Neutrophil (primary cell): ENCODE data around the gene ABL1.

Experiments used
- H3K27ac ChIP-seq: fragments of 200-600 bp; sonication (generic); 2 replicates; pipeline ENCODE4 v1.5.1; 2016; ENCODE audit warnings: mild to moderate bottlenecking, moderate library complexity
- H3K27me3 ChIP-seq: fragments of 200-600 bp; sonication (generic); 2 replicates; pipeline ENCODE4 v1.6.0; 2016; ENCODE audit warnings: mild to moderate bottlenecking
- H3K36me3 ChIP-seq: fragments of 200-600 bp; sonication (generic); 2 replicates; pipeline ENCODE4 v1.5.1; 2017
- H3K4me1 ChIP-seq, 2 experiments: fragments of 200-600 bp in 1 of 2; sonication (generic) in 1 of 2; 1 replicate in 1 of 2; 2 replicates in 1 of 2; pipeline versions ENCODE4 v1.5.1 to v1.6.1; 2013 to 2016; ENCODE audit warnings: low read depth in 1 of 2, low read length in 1 of 2, mild to moderate bottlenecking in 1 of 2, moderate library complexity in 1 of 2; ENCODE audit not compliant: control insufficient read depth in 1 of 2, insufficient read depth in 1 of 2
- H3K4me3 ChIP-seq, 2 experiments: fragments of 200-600 bp in 1 of 2; sonication (generic) in 1 of 2; 1 replicate in 1 of 2; 2 replicates in 1 of 2; pipeline ENCODE4 v1.5.1; 2013 to 2016; ENCODE audit warnings: low read depth in 1 of 2, low read length in 1 of 2, mild to moderate bottlenecking in 1 of 2, moderate library complexity in 1 of 2
- H3K9me3 ChIP-seq: fragments of 200-600 bp; sonication (generic); 2 replicates; pipeline ENCODE4 v1.5.1; 2016
- TF ChIP-seq, protein P1 (sequence below): fragments of 200-600 bp; sonication (generic); IDR thresholded peaks from 2 replicates; pipeline ENCODE4 v1.5.1; 2016; ENCODE audit warnings: antibody characterized with exemption

ABL1 gene

DNA sequence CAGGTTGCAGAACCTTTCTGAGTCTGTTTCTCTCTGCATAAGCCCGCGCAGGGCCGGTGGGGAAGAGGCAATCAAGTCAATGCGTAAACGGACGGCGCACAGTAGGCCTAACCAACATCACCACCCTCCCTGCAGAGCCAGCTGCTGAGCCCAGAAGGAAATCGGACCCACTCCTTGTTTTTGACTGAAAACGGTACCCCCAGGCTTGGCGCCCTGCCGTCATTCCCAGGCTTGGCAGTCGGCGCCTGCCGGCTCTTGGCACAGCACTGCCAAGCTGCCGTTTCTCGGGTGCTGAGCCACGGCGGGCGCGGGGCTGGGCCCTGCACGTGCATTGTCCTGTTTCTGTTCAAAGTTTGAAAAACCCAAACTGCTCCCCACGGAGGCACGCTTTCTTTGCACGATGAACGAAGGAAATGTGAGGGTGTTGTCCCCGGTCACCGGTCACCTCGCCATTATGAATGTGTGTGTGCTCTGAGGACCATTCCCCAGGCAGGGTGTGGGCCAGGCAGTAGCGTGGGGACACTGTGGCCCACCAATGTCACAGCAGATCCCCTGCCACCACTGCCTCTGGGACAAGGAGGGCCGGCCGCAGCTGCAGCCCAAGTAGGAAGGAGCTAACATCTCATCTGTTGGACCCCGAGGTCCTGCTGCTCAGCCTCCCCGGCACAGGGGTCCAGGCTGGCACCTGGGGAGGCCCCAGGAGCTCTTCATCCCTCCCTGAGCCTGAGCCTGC is 83.9 kb downstream of the ABL1 start:
- TF ChIP-seq, protein P1, sequence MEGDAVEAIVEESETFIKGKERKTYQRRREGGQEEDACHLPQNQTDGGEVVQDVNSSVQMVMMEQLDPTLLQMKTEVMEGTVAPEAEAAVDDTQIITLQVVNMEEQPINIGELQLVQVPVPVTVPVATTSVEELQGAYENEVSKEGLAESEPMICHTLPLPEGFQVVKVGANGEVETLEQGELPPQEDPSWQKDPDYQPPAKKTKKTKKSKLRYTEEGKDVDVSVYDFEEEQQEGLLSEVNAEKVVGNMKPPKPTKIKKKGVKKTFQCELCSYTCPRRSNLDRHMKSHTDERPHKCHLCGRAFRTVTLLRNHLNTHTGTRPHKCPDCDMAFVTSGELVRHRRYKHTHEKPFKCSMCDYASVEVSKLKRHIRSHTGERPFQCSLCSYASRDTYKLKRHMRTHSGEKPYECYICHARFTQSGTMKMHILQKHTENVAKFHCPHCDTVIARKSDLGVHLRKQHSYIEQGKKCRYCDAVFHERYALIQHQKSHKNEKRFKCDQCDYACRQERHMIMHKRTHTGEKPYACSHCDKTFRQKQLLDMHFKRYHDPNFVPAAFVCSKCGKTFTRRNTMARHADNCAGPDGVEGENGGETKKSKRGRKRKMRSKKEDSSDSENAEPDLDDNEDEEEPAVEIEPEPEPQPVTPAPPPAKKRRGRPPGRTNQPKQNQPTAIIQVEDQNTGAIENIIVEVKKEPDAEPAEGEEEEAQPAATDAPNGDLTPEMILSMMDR: no peak
- peaks cover 42% of the 10 kb centered on the region for H3K27me3 ChIP-seq
- no peaks in the 10 kb centered on the region for H3K9me3 ChIP-seq
- no peaks in the 10 kb centered on the region for H3K36me3 ChIP-seq
- H3K27ac ChIP-seq: no peak overlapping the region
- H3K4me1 ChIP-seq: no peaks in the 10 kb centered on the region
- H3K4me3 ChIP-seq: no peak overlapping the region

DNA sequence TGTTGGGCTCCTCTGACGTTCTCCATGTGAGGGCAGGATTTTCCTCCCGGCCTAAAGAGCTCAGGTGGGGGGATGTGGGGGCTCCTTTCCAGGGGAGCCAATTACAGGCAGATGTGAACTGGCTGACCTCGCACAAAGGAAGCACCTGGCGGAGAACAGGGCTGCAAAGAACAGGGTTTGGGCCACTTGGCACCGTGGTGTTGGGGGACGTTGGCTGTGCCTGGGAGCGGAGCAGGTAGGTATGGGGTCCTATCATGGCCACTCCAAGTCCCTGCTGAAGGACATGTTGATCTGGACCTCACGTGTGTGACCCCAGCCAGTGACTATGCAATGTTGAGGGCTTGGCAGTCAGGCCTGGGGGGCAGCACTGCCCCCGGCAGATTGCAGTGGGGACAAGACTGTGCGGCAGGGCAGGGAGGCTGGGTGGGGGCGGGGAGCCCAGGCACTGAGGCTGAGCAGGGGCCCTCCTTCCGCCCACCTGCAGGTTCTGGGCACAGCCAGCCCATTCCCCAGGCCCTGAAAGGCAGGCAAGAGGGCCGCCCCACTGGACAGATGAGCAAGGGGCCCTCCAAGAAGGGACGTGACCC is 84.6 kb downstream of the ABL1 start:
- TF ChIP-seq, protein P1: no peak
- Histone ChIP-seq H3K4me1 (no peaks in the 10 kb centered on the region), H3K27me3 (peaks cover 42% of the 10 kb centered on the region), H3K36me3 (no peaks in the 10 kb centered on the region), H3K9me3 (no peaks in the 10 kb centered on the region), H3K27ac (no peak overlapping the region), H3K4me3 (no peak overlapping the region)

DNA sequence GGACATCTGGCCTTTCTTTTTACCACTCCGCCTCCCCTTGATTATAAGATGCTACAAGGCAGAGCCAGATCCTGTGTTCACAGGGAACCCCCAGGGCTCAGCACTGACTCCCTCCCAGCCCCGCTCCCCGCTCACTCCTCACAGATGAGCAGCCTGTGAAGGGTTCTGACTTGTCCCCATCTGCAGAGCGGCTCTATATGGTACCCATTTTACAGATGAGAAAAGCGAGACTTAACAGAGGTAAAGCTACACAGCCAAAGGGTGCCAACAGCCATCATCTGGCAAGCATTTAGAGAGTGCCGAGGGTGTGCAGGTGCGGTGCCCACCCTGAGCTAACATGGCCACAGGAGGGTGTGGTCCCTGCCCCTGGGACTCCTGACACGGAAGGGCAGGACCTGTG is 85.2 kb downstream of the ABL1 start:
- Histone ChIP-seq H3K27ac (no peak overlapping the region), H3K9me3 (no peaks in the 10 kb centered on the region), H3K4me3 (no peak overlapping the region), H3K36me3 (no peaks in the 10 kb centered on the region), H3K27me3 (peaks cover 42% of the 10 kb centered on the region), H3K4me1 (no peaks in the 10 kb centered on the region)
- TF ChIP-seq, protein P1: no peak

DNA sequence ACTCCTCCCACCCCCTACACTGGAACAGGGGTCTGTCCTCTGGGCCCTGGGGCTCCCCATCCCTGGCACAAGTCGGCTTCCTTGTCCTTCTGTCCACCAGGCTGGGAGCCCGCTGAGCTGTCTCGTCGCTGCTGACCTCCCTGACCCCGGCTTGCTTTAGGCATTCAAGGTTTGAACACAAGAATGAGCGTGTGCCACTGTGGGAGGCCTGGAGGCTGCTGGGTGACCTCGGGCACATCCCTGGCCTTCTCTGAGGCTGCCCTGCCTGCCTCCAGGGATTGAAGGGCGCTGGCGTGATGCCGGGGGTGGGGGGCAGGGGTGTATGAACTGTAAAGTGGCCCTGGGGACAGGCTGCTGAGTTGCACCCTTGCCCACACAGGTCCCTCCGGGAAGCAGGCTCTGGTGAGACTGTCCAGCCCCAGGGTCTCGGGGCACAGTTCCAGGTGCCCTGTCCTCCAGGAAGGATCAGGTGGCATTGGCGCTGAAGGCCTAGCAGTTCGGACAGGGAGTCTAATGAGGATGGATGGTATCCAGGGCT is 85.8 kb downstream of the ABL1 start:
- H3K27ac ChIP-seq: no peak overlapping the region
- no peaks in the 10 kb centered on the region for H3K9me3 ChIP-seq
- H3K27me3 ChIP-seq: peaks cover 48% of the 10 kb centered on the region
- TF ChIP-seq, protein P1: no peak
- H3K4me3 ChIP-seq: no peak overlapping the region
- H3K36me3 ChIP-seq: no peaks in the 10 kb centered on the region
- H3K4me1 ChIP-seq: no peaks in the 10 kb centered on the region

DNA sequence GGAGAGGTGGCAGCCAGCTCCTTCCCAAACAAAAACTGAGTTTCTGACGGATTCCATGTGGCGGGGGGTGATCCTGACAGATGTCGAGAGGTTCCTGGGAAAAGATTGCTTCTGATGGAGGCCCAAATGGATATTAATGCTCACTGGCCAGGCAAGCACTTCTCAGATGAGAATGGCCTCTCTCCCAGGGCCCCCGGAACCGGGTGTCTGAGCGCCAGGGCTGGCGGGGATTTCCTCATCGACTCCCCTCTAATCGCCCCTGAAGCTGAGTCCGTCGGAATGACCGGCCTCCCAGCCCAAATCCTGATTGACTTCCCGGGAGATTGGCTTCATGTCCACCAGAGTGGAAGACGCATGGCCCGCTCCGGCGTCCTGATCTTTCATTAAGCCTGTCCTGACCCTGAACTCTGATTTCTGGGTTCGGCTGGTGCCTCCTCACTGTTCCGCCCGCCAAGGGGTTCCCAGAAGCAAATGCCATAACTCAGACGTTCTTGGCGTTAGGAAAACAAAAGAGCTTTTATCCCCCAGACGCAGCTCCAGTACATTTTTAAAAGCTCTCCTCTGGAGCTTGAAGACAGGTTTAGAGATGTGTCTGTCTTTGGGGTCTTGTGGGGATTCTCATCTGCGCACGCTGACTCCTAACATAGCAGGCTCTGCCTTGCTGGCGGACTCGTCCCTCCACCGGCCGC is 86.4 kb downstream of the ABL1 start:
- TF ChIP-seq, protein P1: no peak
- Histone ChIP-seq H3K27me3 (peaks cover 52% of the 10 kb centered on the region), H3K4me3 (no peak overlapping the region), H3K4me1 (no peaks in the 10 kb centered on the region), H3K27ac (no peak overlapping the region), H3K36me3 (no peaks in the 10 kb centered on the region), H3K9me3 (no peaks in the 10 kb centered on the region)
